ENCODE measurements around the gene MED13L. TPM values are rescaled to one million over a fixed set of nuclear protein-coding genes. Genes with fewer than 3 reads are reported as not detected.

MED13L gene
- total and polyA plus RNA-seq, 2 of the 8 experiments (the other 6 are each of a cell fraction or from before 2014, with no cell fraction given): 15.9 to 51.7 TPM

DNA sequence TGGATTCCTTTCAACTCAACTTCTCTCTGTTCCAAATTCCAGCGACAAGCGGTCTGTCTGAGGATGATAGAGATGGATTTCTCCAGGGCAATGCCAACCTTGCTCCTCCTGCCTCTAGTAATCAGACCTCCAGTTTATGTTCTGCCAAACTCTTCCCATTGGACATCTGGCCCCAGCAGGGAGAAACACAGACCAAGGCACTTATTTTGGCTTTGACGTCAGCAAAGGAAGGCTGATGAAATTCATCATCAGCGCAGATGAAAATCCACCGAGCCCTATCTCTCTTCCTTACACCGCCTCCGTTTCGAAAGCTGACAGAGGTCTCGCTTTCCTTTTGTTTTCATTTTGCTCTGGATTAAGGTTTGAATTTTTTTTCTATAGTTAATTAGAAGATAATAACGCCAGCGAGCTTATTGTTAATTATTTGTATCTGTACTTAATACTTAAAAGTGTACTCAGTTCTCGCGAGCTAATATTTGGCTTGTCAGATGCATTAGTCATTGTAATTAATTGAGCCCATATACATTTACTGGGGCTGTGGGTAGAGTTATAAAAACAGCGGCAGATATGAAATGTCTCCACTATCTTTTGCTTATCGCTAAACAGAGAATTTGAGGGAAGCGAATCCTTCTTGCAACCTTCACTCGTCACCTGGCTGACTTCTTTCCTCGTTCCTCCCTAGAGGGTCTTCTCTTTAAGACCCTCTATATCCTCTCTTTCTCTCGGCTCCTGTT, 35.9 kb upstream of the MED13L start:
- Histone ChIP-seq H4K8ac (ENCODE audit: extremely low read depth, insufficient read depth, low read length) (no peak overlapping the region), H3K9me3 (ENCODE audit: insufficient read depth in 2 of 2, low read depth in 1 of 2, low read length in 1 of 2) (0 out of 4 replicates have a peak, but pooled peaks cover 0 to 4% of the 10 kb centered on the region in 2 experiments), H3K79me2 (ENCODE audit: control insufficient read depth in 1 of 2, insufficient read depth in 2 of 2, low read length in 2 of 2) (no peaks in the 10 kb centered on the region), H3K4me2 (ENCODE audit: insufficient read depth in 1 of 2, low read depth in 2 of 2, low read length in 2 of 2) (no peak overlapping the region), H2BK5ac (ENCODE audit: low read depth, low read length) (no peak overlapping the region), H2BK15ac (ENCODE audit: low read length) (no peak overlapping the region), H3K4ac (replicated peaks; ENCODE audit: insufficient read length, low read depth, low read length) (no peak overlapping the region), H2AFZ (ENCODE audit: low read length) (no peak overlapping the region), H3K36me3 (ENCODE audit: control insufficient read depth in 2 of 4, insufficient read depth in 4 of 4, low read length in 3 of 4) (no peaks in the 10 kb centered on the region), H3K56ac (replicated peaks; ENCODE audit: insufficient read length, low read depth, low read length) (no peak overlapping the region), H4K91ac (replicated peaks; ENCODE audit: insufficient read length, low read length) (no peak overlapping the region), H3K23me2 (ENCODE audit: low read depth, low read length) (no peaks in the 10 kb centered on the region; the same call in 1 of the 2 replicates), H4K20me1 (replicated peaks in 1 of 2; ENCODE audit: control insufficient read depth in 1 of 2, insufficient read depth in 2 of 2, low read length in 2 of 2) (no peaks in the 10 kb centered on the region), H2BK120ac (replicated peaks; ENCODE audit: low read depth, low read length) (no peak overlapping the region), H3K18ac (ENCODE audit: extremely low read depth, low read length) (no peak overlapping the region), H4K5ac (ENCODE audit: insufficient read length, low read depth, low read length) (no peak overlapping the region), H3K27me3 (replicated peaks in 1 of 4; ENCODE audit: control insufficient read depth in 3 of 4, extremely low read depth in 1 of 4, insufficient read depth in 3 of 4, low read length in 3 of 4) (no peaks in the 10 kb centered on the region), H2BK12ac (ENCODE audit: low read depth, low read length) (no peak overlapping the region), H3K4me1 (replicated peaks in 1 of 4; ENCODE audit: control insufficient read depth in 3 of 4, insufficient read depth in 4 of 4, low read length in 3 of 4) (no peaks in the 10 kb centered on the region; a peak in 1 of 7 replicates), H3K27ac (ENCODE audit: low read depth, low read length) (no peak overlapping the region), H3K9ac (replicated peaks in 1 of 4; ENCODE audit: extremely low read depth in 1 of 4, low read depth in 3 of 4, low read length in 3 of 4) (no peak overlapping the region), H3K4me3 (ENCODE audit: extremely low read depth in 1 of 4, insufficient read depth in 2 of 4, low read depth in 3 of 4, low read length in 4 of 4) (no peak overlapping the region), H2BK20ac (ENCODE audit: low read length) (no peak overlapping the region), H3K23ac (ENCODE audit: insufficient read length) (no peak overlapping the region), H2AK5ac (ENCODE audit: low read depth, low read length) (no peak overlapping the region), H3K14ac (ENCODE audit: insufficient read length) (no peak overlapping the region), H3K79me1 (ENCODE audit: low read depth, low read length) (no peaks in the 10 kb centered on the region)
- WGBS, 2 experiments (ENCODE audit: extremely low coverage in 1 of 2, insufficient coverage in 1 of 2, insufficient read length in 1 of 2, insufficient replicate concordance in 2 of 2, low coverage in 1 of 2, low lambda C conversion rate in 2 of 2, missing lambda C conversion rate in 1 of 2): 90% methylated on average over 19 of the region's 19 CpGs; no CpG with 5 or more reads in 1 of the 2 experiments
- POLR2A ChIA-PET (ENCODE audit: partially characterized antibody): interaction anchor here (0.8 kb wide), 1 partner anchor 192 kb away, joined by 3 read pairs; no protein-coding TSS in a partner anchor
- no peak for DNase-seq (ENCODE audit: low read depth in 1 of 2, low spot score in 2 of 2)
- CTCF ChIA-PET (ENCODE audit: partially characterized antibody): interaction anchor here (0.5 to 1.3 kb wide), 4 partner anchors 14 to 118 kb away, joined by 3 to 5 read pairs (median 4); no protein-coding TSS in a partner anchor
- no peak for FAIRE-seq
- TF ChIP-seq FOSL1 (IDR thresholded peaks at IDR 0.05; ENCODE audit: insufficient read depth, low read depth, low read length): no peak
